Measurements from ENCODE around the gene DNAJB11.
"Not testable (repeated sequence)": the region's sequence is repeated elsewhere in the genome, so short reads cannot be mapped to it uniquely, and the experiment has no call there.

Gene DNAJB11

GRCh38 chr3:186620213-186621092, 49.9 kb downstream of the DNAJB11 start:
- DNase-seq: no peak

DNA sequence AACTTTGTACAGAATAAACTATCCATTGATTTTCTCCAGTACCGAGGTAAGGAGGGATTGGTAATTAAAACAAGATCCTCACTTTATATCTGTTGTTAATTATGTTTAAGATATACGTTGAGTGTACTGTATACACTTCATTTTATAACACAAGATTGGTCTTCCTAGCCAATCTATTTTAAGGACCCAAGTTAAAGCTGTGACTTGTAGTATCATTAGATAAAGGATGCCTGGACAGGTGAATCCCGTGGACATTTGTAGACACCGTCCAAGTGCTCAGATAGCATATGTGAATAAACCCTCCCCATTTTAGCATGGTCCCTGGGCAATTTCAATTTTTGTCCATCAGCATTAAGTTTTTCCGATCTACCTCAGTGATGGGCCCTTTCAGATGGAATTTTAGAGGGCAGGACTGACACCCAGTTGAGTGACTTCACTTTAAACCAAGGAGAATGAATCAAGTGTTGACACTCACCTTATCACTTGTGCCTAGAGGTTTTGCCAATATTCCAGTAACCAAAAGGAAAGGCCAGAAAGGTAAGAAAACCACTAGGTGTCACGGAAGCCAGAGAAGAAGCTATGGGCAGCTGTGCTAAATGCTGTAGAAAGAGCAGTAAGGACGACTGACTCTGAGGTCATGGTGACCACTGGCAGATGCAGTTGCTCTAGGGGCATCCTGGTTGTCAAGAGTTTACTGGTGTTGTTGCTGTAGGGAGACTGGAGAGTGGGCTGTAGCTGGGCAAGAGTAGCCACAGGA, 51.6 kb downstream of the DNAJB11 start:
- DNase-seq: no peak

GRCh38 chr3:186622651-186623310, 52.3 kb downstream of the DNAJB11 start:
- no peak for DNase-seq

DNA sequence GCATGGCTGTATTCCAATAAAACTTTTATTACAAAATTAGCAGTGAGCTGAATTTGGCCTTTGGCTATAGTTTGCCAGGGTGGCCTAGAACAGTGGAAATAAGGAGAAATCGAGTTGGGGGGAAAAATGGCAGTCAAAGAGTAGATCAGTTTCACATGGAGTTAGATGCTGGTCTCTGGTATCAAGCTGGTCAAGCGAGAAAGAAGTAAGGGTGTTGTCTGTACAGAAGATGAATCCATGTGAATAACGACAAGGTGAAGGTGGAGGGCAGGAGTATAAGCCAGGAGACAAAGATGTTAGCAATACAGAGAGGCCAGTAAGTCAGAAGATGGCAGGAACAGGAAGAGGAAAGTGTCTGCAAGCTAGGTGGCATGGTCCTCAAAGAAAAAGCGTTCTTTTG, 54.1 kb downstream of the DNAJB11 start:
- no peak for DNase-seq

DNA sequence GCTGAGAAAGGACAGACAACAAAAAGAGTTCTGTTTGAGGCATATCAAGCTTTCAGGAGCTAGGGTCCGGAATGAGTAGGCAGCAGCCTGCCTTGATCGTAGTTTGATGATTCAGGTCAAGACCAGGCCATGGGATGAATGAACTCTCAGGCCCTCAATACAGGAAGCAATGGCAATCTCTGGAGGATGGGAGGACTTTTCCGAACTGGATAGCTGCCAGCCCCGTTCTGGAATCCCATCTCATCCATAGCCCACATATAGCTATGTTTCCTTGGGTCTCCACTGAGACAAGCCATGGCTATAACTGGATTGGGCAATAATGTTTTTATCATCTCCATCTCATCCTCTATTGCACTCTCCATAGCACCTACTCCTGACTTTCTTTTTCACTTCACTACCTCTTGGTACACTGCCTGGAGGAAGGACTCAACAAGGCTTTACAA, 55.1 kb downstream of the DNAJB11 start:
- DNase-seq: no peak

DNA sequence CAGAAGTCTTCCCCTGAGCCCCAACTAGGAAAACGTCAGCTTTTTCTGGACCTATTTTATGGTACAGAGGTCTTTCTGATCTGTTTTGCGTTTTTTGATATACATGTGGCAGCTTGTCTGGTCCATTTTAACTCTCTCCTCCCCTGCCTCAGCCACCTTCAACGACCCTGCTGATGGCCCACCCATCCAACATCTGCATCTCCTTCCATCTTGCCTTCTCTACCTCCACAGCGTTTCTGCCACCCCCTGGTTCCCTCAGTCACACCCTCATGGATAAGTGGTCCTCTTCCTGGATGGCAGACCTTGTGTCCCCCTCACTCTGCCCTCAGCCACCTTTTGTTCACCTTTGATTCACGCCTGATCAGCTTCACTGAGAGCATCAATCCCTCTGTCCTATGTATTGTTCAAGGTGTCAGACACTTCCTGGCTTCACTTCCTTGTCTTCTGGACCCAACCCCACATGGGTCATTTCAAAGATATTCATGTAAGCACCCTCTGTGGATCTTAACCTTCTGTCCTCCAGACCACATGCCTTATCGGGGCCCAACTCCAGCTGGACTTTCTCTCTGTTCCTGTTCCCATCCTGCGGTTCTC, 55.8 kb downstream of the DNAJB11 start:
- DNase-seq: no peak

DNA sequence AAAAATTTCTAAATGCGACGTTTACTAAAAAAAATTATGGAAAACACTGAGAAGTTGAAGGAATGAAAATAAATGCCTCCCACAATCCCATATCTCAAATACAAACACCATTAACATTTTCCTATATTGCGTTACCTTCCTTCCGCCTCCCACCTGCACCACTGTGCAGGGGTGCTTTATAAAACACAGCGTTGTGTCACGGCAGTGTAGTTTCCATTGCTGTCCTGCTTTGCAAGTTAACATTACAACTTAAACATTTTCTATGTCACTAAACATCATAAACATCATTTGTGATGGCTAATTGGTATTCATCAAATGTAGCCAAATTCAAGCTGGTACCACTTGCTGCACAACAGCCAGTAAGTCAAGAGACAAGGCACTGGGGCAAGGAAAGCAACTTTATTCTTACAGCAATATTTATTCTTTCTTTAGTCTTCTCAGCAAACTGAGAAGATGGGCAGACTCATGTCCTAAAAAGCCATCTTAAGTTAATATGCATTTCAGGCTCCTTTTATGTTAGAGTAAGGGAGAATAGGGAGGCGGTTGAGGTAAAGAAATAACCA, 57.4 kb downstream of the DNAJB11 start:
- no peak for DNase-seq

DNA sequence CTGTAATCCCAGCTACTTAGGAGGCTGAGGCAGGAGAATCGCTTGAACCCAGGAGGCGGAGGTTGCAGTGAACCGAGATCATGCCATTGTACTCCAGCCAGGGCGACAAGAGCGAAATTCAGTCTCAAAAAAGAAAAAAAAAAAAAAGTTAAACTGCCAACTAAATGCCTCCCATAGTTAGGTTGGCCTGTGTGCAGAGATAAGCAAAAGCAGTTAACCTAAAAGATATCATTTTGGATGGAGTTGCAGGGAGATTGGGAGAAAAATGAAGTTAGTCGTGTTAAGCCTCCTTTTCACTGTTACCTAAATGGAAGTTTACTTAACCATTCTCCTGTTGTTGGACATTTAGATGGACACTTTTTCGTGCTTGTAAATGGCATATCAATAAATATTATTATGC, 58.2 kb downstream of the DNAJB11 start:
- DNase-seq: no peak

DNA sequence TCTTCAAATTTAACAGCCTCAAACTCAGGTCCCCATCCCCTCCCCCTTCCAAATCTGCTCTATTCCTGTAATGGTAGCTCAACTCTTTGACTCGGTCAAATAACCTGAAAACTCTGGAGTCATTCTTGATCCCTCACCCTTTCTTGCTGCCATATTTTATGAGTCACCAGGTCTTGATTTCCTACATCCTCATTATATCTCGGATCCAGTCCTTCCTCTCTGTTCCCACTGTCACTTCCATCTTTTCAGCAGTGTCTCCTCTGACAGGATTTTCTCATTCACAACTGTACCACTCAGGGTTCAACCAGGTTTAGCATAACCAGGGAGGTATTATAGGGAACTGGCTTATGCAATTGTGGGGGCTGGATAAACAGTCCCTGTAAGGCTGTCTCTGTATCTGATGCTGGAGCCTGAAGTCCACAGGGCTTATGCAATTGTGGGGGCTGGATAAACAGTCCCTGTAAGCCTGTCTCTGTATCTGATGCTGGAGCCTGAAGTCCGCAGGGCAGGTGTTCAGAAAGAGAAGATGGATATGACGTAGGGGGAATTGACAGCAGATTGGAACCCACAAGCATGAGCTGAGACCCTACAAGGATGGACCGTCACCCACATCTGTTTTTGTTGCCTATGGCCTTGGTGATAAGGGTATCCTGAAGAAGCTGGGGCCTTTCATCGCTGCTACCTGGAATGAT, 60.6 kb downstream of the DNAJB11 start:
- no peak for DNase-seq

DNA sequence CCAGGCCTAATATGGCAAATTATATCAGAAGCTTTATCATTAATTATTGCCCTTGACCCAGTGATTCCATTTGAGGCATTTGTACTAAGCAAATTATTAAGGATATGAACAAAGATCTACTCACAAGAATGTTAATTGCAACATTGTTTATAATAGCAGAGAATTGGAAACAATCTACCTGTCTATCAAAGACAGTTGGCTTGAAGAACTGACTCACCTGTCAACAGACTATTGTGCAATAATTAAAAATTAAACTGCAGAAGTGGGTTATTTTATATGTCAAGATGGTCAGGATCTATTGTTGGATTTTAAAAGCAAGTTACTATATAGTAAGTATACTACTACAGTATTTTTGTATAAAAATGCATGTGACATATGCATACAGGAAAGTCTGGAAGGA, 63.0 kb downstream of the DNAJB11 start:
- DNase-seq: no peak

DNA sequence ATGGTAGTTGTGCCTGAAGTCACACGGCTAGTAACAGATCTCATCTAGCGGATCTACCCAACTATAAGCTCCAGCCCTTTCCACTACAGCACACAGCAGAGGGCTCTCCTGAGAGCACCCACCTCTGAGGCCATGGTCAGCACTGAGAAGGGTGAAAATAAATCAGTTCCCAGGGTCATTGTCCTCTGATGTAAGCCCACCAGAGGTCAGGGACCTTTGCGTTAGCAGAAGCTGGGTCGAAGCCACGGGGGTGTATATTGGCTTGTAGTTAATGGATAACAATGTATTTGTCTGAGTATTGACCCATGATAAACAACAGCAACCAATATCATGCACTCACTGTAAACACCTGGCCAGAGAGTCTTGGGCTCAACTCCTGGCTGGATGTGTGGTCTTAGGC, 63.7 kb downstream of the DNAJB11 start:
- not testable (repeated sequence) for DNase-seq
